Thoracic aorta (tissue), 2 donors: ENCODE data around the gene GRK1. TPM values are rescaled to one million over a fixed set of nuclear protein-coding genes. Genes with fewer than 3 reads are reported as not detected.

Source experiments
- ATAC-seq: fragments of 150-250 bp; one replicate; pipeline ENCODE4 v1.8.0; 2017; ENCODE audit warnings: low read depth; ENCODE audit not compliant: insufficient number of reproducible peaks, low FRiP score
- DNase-seq: peaks from one replicate; pipeline ENCODE4 v3.0.0-alpha.2; 2020; ENCODE audit warnings: low spot score
- H3K27ac ChIP-seq, 2 donors: fragments of 200-600 bp; sonication (generic); 1 replicate in 1 of 2; 2 replicates in 1 of 2; pipeline ENCODE4 v1.5.1; 2016; ENCODE audit warnings: mild to moderate bottlenecking in 2 of 2, moderate library complexity in 2 of 2
- H3K27me3 ChIP-seq: fragments of 200-600 bp; sonication (generic); replicated peaks from 2 replicates; pipeline ENCODE4 v1.6.0; 2016; ENCODE audit warnings: mild to moderate bottlenecking; ENCODE audit not compliant: insufficient read depth
- H3K36me3 ChIP-seq: fragments of 200-600 bp; sonication (generic); one replicate; pipeline ENCODE4 v1.5.1; 2016
- H3K4me1 ChIP-seq, 2 donors: fragments of 200-600 bp; sonication (generic); 1 replicate in 1 of 2; 2 replicates in 1 of 2; pipeline versions ENCODE4 v1.5.1 to v1.6.0; 2016; ENCODE audit warnings: low read depth in 2 of 2, mild to moderate bottlenecking in 1 of 2; ENCODE audit not compliant: control insufficient read depth in 1 of 2
- H3K4me3 ChIP-seq: fragments of 200-600 bp; sonication (generic); 2 replicates; pipeline ENCODE4 v1.5.1; 2016; ENCODE audit warnings: mild to moderate bottlenecking
- H3K9me3 ChIP-seq: fragments of 200-600 bp; sonication (generic); 2 replicates; pipeline ENCODE4 v1.5.1; 2016
- total RNA-seq, 2 donors: library from RNA; depleted of rRNA; stranded (reverse); fragments of >200 nt; gene quantifications; one replicate each; pipeline versions ENCODE4 v1.1.0 to v1.2.3, GENCODE V29; 2016
- TF ChIP-seq, protein P1 (sequence below): fragments of 200-600 bp; sonication (generic); IDR thresholded peaks from one replicate; pipeline ENCODE4 v1.5.1; 2019; ENCODE audit warnings: antibody characterized with exemption

The GRK1 gene
- total RNA-seq, 2 donors from 2014 or later: not detected

DNA sequence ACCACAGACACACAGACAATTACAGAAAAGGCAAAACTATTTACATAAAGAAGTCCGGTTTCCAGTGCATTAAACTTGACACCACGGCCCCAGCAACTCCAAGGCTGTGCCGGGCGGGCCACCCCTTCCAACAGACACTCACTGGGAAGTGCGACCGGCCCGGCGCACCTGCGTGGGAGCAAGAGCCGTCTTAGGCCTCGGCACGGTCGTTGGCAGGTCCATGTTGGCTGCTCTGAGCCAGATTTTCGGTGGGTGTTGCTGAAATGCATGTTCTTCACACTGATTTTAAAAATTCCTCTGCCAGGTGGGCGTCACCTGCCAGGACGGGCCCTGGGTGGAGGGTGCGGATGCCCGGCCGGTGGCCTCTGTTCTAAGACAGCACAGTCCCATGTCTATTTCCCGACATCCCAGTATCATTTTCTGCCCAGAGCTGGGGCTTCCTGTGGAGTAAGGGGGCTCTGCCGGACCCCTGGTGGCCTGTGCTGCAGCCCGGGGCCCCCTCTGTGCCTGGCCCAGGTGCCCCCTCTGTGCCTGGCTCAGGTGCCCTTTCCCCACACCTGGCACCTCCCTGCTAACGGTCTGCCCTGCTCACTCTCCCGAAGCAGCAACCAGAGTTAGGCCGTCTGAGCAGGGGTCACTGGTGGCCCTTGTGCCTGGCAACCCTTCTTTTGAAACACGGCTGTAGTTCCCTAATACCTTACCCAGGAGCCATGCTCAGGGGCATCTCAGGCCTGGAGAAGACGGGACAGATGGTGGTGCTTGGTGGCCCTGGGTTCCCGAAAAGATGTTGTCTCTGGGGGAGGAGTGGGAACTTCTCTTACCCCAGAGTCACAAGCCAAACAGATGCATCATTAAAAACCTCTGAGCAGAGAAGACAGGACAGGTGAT lies 101.2 kb downstream of the GRK1 start:
- ATAC-seq (no peak), DNase-seq (no peak)
- Histone ChIP-seq H3K27ac (no peak overlapping the region), H3K27me3 (no peaks in the 10 kb centered on the region), H3K4me3 (no peak overlapping the region), H3K9me3 (no peaks in the 10 kb centered on the region), H3K36me3 (peaks cover under 1% of the 10 kb centered on the region), H3K4me1 (no peaks in the 10 kb centered on the region)
- TF ChIP-seq, protein P1, sequence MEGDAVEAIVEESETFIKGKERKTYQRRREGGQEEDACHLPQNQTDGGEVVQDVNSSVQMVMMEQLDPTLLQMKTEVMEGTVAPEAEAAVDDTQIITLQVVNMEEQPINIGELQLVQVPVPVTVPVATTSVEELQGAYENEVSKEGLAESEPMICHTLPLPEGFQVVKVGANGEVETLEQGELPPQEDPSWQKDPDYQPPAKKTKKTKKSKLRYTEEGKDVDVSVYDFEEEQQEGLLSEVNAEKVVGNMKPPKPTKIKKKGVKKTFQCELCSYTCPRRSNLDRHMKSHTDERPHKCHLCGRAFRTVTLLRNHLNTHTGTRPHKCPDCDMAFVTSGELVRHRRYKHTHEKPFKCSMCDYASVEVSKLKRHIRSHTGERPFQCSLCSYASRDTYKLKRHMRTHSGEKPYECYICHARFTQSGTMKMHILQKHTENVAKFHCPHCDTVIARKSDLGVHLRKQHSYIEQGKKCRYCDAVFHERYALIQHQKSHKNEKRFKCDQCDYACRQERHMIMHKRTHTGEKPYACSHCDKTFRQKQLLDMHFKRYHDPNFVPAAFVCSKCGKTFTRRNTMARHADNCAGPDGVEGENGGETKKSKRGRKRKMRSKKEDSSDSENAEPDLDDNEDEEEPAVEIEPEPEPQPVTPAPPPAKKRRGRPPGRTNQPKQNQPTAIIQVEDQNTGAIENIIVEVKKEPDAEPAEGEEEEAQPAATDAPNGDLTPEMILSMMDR: no peak

DNA sequence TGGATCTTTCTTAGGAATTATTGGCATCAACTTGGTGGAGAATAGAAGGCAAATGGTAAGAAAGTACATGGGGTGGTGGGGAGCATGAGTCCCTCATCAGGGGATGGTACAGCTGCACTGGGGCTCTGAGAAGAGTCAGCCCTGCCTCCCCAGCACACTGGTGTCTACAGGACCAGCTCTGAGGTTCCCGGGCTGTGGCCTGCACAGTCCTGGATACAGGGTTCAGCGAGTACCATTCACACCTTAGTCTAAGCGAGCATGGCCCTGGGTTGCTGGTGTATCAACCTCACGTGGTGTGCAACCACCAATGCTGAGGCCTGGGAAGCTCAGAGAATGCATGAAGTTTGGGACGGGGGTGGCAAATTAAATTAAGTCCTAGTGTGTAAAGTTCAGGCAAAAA lies 102.1 kb downstream of the GRK1 start:
- Histone ChIP-seq H3K4me1 (no peaks in the 10 kb centered on the region), H3K9me3 (no peaks in the 10 kb centered on the region), H3K27ac (no peak overlapping the region), H3K36me3 (peaks cover 2% of the 10 kb centered on the region), H3K27me3 (no peaks in the 10 kb centered on the region), H3K4me3 (no peak overlapping the region)
- DNase-seq (no peak), ATAC-seq (no peak)
- TF ChIP-seq, protein P1: no peak

DNA sequence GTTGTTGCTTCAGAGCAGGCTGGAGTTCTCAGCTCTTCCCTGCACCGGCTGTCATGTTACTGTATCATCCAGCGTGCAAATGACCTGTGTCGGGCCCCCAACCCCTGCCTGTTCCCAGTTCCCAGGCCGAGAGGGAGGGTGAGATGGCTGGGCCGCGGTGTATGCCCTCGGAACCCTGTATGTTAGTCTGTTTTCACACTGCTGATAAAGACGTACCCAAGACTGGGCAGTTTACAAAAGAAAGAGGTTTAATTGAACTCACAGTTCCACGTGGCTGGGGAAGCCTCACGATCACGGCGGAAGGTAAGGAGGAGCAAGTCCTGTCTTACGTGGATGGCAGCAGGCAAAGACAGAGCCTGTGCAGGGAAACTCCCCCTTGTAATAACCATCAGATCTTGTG lies 102.9 kb downstream of the GRK1 start:
- ATAC-seq (no peak), DNase-seq (no peak)
- H3K4me1 ChIP-seq: no peaks in the 10 kb centered on the region
- H3K27ac ChIP-seq: no peak overlapping the region
- no peaks in the 10 kb centered on the region for H3K27me3 ChIP-seq
- no peaks in the 10 kb centered on the region for H3K9me3 ChIP-seq
- TF ChIP-seq, protein P1: no peak
- H3K36me3 ChIP-seq: peaks cover 2% of the 10 kb centered on the region
- H3K4me3 ChIP-seq: no peak overlapping the region

DNA sequence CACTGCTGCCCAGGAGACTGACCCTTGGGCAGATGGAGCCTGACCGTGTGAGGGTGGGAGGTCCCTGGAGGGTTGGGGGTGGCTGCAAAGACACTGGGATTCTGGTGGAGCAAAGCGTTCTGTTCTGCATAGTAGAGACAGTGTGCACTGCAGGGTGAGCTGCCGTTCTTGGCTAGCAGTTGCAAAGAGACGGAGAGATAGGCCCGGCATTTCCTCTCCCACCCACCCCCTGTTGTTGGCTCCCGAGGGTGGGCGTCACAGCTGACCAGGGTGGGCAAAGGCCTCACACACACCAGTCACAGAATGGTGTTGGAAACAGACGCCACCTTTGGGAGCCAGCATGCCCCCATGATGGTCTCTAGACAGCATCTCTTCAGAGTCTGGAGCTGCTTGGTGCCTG lies 103.4 kb downstream of the GRK1 start:
- no peak for DNase-seq

DNA sequence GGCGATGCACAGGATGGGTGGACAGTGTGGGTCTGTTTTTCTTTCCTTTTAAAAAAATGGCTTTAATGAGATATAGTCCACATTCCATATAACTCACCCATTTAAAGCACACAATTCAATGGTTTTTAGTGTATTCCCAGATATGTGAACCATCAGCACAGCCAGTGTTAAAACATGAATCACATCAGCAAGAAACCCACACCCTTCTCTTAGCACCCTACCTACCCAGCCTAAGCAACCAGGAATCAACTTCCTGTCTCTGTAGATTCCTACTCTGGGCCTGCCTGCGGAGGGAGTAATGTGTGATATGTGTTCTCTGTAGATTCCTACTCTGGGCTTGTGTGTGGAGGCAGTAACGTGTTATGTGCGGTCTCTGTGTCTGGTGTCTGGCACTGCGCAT lies 103.9 kb downstream of the GRK1 start:
- H3K9me3 ChIP-seq: no peaks in the 10 kb centered on the region
- H3K36me3 ChIP-seq: peaks cover 2% of the 10 kb centered on the region
- H3K27me3 ChIP-seq: no peaks in the 10 kb centered on the region
- no peak overlapping the region for H3K27ac ChIP-seq
- no peaks in the 10 kb centered on the region for H3K4me1 ChIP-seq
- no peak for DNase-seq
- TF ChIP-seq, protein P1: no peak
- ATAC-seq: no peak
- H3K4me3 ChIP-seq: no peak overlapping the region

More for the DNA sequence above, 103.4 kb downstream of the GRK1 start:
- no peaks in the 10 kb centered on the region for H3K4me1 ChIP-seq
- no peak overlapping the region for H3K27ac ChIP-seq
- TF ChIP-seq, protein P1: no peak
- ATAC-seq: no peak
- H3K27me3 ChIP-seq: no peaks in the 10 kb centered on the region
- peaks cover 2% of the 10 kb centered on the region for H3K36me3 ChIP-seq
- no peak overlapping the region for H3K4me3 ChIP-seq
- H3K9me3 ChIP-seq: no peaks in the 10 kb centered on the region
